ENCODE data around the gene VKORC1.

- TF ChIP-seq FOXM1 (IDR thresholded peaks at IDR 0.05; ENCODE audit: borderline replicate concordance) (no peak), FOXA1 (IDR thresholded peaks at IDR 0.05) (no peak), SUZ12 (IDR thresholded peaks at IDR 0.05) (no peak), SP1 (IDR thresholded peaks at IDR 0.05) (no peak), PKNOX1 (IDR thresholded peaks at IDR 0.05) (no peak), ARNT (IDR thresholded peaks at IDR 0.05) (no peak), FOXK2 (IDR thresholded peaks at IDR 0.05) (no peak), TARDBP (IDR thresholded peaks at IDR 0.05) (no peak)
Measured at GRCh38 chr16:31107465-31107867, 12.9 kb upstream of the VKORC1 start.
